ENCODE results near the gene TBCA.
"Not testable (repeated sequence)": the region's sequence is repeated elsewhere in the genome, so short reads cannot be mapped to it uniquely, and the experiment has no call there.

Gene TBCA

DNA sequence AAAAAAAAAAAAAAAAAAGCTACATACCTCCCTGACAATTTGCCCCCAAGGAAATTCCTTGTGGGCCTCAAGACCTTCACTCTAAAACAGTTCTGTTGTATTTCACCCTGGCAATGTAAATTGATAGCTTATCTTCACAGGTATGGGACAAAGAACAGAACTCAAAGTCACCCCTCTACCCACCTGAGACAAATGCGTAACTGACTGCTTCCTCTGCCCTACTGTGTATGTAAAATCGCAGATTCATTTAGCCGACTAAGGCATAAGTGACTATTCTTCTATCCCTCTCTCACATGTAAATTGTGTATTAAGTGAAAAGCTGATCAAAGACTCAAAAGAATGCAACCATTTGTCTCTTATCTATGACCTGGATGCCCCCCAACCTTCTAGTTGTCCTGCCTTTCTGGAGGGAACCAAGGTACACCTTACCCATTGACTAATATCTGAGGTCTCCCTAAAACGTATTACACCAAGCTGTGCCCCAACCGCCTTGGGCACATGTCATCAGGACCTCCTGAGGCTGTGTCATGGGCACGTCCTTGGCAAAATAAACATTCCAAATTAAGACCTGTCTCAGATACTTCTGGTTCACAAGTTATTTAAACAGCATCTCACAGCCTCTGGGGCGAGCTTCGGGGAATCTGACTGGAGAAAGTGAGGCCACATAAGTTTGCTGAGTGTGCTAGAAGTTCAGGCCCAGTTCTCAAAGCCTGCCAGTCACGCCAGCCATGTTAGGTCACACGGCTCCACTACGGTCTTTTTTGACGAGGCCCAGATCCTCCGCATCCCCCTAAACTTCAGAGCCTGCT, 954 bp downstream of the TBCA start:
- intact Hi-C loops (cut with DNase I) = loop anchor here (5.0 to 10.0 kb wide), 2 partner anchors 128 to 520 kb away; partner anchors contain the start of gene AP3B1
- DNase-seq = no peak

- DNase-seq = no peak
- intact Hi-C loops (cut with DNase I) = loop anchor here (10.0 kb wide), 1 partner anchor 521 kb away; the partner anchor contains the start of gene AP3B1
Observed at GRCh38 chr5:77773734-77774280, 2.3 kb downstream of the TBCA start.

- intact Hi-C loops (cut with DNase I) = loop anchor here (10.0 kb wide), 1 partner anchor 522 kb away; the partner anchor contains the start of gene AP3B1
Observed at GRCh38 chr5:77772729-77773128, 3.4 kb downstream of the TBCA start.

DNA sequence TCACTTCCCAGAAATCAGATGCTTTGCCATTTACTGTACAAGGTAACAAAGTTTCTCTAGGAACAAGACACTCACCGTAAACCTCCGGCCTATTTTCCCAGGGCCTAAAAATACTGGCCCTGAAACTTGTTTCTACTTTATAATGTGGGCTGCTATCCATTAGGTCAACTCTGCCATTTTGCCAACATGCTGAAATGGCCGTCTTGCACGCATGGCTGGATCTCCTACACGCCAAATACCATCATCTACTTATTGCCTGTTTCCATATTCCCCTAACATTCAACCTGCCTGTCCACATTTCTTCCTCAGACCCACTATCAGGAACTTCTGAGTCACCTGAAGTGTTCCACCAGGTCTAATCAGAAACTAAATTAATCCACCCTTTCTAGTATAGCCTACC, 4.7 kb downstream of the TBCA start:
- peak in 1 of 10 donors; percentile 5 for DNase-seq
- intact Hi-C loops (cut with DNase I) = loop anchor here (10.0 kb wide), 1 partner anchor 523 kb away; the partner anchor contains the start of gene AP3B1

More at GRCh38 chr5:77772729-77773128, 3.4 kb downstream of the TBCA start:
- no peak for DNase-seq

- no peak for DNase-seq
- intact Hi-C loops (cut with DNase I) = loop anchor here (10.0 kb wide), 1 partner anchor 524 kb away; the partner anchor contains the start of gene AP3B1
Observed at GRCh38 chr5:77770293-77771005, 5.7 kb downstream of the TBCA start.

DNA sequence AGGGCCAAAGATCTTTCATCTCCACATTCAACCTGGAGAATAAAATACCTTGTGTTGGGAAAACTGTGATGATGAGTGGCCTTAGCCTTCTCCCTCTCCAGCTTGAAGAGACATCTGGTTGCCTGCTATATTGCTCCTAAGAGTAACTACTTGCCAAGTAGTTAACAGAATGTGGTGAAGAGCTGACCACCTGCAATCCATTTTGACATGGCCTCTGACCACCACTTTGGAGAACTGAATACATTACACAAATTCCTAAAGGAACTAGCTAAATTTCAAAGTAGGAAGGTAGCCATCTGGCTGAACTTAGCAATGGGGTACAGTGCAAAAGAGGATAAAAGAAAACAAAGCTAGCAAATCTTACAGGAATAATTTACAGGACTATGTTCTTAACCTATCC, 7.2 kb downstream of the TBCA start:
- no peak for DNase-seq
- intact Hi-C loops (cut with DNase I) = no loop called here

DNA sequence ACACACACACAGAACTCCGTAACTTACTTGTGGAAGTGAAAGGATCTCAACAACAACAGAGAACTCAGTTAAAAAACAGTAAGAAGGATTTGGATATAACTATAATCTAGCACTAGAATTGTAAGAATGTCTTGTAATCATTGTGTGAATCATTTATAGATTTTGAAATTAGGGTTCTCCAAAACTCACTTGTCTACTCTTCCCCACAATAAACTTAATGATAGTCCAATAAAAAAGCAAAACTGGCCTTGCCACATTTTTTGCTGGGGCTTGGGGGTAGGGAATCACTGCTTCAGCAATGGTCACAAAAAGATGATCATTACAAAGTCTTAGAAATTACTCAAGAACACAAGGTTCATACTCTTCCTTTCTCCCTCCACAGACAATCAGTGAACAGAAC, 8.8 kb downstream of the TBCA start:
- DNase-seq = no peak
- intact Hi-C loops (cut with DNase I) = no loop called here

DNA sequence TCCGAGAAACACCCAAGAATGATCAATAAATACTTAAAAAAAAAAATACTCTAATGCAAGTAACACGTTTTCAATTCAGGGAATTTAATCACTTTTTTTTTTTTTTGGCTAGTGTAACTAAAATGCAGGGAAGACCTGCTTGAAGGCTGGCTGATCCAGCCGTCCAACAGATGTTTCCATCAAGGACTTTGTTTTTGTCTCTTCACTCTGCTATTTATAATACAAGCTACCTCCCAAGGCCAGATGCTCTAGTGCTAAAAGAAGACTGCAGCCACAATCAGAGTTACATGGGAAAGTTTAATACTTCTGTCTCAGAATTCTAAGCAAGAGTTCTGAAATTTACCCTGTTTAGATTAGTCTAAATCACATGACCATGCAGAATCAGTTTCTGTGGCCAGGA, 14.5 kb downstream of the TBCA start:
- intact Hi-C loops (cut with DNase I) = no loop called here
- no peak for DNase-seq

GRCh38 chr5:77758141-77758938, 17.8 kb downstream of the TBCA start:
- intact Hi-C loops (cut with DNase I) = no loop called here
- no peak for DNase-seq

GRCh38 chr5:77751328-77752023, 24.7 kb downstream of the TBCA start:
- intact Hi-C loops (cut with DNase I) = no loop called here
- DNase-seq = peak in 1 of 10 donors; percentile 61

GRCh38 chr5:77750928-77751327, 25.2 kb downstream of the TBCA start:
- intact Hi-C loops (cut with DNase I); DNase-seq: not testable (repeated sequence)

GRCh38 chr5:77748160-77748559, 28.0 kb downstream of the TBCA start:
- intact Hi-C loops (cut with DNase I) = no loop called here
- no peak for DNase-seq

- no peak for DNase-seq
- intact Hi-C loops (cut with DNase I) = no loop called here
Observed at GRCh38 chr5:77744116-77744515, 32.0 kb downstream of the TBCA start.

- DNase-seq = no peak
- intact Hi-C loops (cut with DNase I) = no loop called here
Observed at GRCh38 chr5:77743181-77743580, 33.0 kb downstream of the TBCA start.

DNA sequence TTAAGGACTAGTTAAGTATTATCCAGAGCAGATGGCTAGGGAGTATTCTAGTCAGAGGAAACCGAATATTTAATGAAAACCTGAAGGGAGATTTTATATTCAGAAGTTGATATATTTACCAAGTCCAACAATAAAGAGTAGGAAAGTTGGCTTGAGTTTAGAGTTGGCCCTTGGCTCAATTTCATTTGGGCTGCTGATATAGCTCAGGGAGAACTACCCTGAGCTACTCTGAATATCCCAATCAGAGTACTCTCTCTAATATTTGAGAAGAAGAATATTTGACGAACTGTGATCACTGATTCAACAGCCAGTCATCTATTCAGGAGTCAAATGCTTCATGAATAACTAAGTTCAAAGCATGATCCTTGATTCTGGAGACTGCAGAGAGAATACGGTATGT, 34.5 kb downstream of the TBCA start:
- DNase-seq = no peak
- intact Hi-C loops (cut with DNase I) = no loop called here

DNA sequence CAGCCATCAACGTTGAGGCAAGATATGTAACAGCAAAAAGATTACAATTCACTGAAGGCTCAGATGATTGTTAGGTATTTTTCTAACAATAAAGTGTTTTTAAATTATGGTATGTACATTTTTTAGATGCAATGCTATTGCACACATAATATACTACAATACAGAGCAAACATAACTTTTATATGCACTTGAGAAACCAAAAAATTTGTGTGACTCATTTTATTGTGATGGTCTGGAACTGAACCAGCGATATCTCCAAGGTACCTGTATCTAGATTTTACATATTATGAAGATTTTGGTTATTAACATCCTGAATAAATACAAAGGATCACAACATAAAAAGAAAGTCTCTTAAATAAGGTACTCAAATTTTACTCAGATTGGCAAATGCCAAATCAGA, 41.3 kb downstream of the TBCA start:
- no peak for DNase-seq
- intact Hi-C loops (cut with DNase I) = no loop called here

DNA sequence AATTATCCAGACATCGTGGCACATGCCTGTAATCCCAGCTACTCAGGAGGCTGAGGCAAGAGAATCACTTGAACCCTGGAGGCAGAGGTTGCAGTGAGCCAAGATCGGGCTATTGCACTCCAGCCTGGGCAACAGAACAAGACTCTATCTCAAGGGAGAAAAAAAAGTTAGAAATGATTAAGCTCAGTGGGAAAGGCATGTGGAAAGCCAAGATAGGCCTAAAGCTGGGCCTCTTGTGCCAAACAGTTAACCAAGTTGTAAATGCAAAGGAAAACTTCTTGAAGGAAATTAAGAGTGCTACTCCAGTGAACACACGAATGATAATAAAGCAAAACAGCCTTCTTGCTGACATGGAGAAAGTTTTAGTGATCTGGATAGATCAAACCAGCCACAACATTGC, 43.0 kb downstream of the TBCA start:
- intact Hi-C loops (cut with DNase I) = no loop called here
- no peak for DNase-seq

GRCh38 chr5:77727190-77727589, 48.9 kb downstream of the TBCA start:
- no peak for DNase-seq
- intact Hi-C loops (cut with DNase I) = no loop called here

DNA sequence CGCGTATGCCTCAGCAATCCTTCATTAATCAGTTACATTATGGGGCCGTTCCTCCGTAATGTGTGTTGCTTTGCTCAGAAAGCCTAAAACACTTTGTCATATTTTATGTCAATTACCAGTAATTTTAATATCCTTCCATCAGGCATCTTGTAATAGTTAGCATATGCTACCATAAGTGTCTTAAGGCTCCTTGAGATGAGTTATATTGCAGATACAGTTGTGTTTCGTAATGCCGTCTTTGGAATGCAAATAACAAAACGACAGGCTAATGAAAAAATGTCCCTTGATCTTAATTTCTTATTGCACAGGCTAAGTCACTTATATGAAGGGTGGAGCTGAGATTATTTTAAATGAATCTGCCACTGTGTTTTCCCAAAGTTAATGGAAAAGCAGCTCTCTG, 50.5 kb downstream of the TBCA start:
- intact Hi-C loops (cut with DNase I) = no loop called here
- DNase-seq = no peak

DNA sequence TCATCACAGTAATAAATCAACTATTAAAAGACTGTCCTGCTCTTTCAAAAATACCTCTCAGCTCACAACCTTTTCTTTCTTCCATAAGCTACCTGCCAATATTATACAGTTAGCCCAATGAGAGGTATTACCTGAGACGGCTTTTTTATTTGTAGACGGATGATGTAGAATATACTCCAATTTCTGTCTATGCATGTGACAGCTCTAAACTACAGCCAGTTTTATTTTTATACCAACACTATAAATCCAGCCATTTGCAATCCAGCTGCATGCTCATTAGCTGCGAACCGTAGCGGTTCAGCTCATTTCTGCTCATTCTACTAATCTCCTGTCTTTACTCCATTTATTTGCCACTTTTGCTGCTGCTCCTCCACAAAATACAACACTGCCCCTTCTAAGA, 51.2 kb downstream of the TBCA start:
- no peak for DNase-seq
- intact Hi-C loops (cut with DNase I) = no loop called here

All from posterior cingulate gyrus (tissue), 11 donors.